GM23338 (cell line): ENCODE results near the gene KMT2C. TPM values are rescaled to one million over a fixed set of nuclear protein-coding genes. Genes with fewer than 3 reads are reported as not detected.

Experiments used
- CTCF ChIP-seq, 2 experiments: fragments of 200-600 bp in 1 of 2; sonication (generic) in 1 of 2; conservative IDR thresholded peaks; 2 replicates each; pipeline versions ENCODE4 v1.5.1 to v1.6.1; 2016 to 2017; ENCODE audit warnings: antibody characterized with exemption in 2 of 2, low read depth in 2 of 2, mild to moderate bottlenecking in 2 of 2, moderate library complexity in 1 of 2
- POLR2AphosphoS5 ChIP-seq: IDR thresholded peaks from 2 replicates; pipeline ENCODE4 v1.6.1; 2016; ENCODE audit warnings: antibody characterized with exemption, low read depth
- REST ChIP-seq: IDR thresholded peaks from one replicate; pipeline ENCODE4 v1.6.1; 2018; ENCODE audit warnings: antibody characterized with exemption; ENCODE audit not compliant: unreplicated experiment
- ZNF331 ChIP-seq: fragments of 250-450 bp; sonication (Bioruptor Pico); IDR thresholded peaks from 2 replicates; pipeline ENCODE4 v1.5.0; 2020; ENCODE audit warnings: low read depth, mild to moderate bottlenecking, moderate library complexity
- ZNF462 ChIP-seq: fragments of 250-450 bp; sonication (Bioruptor Pico); IDR thresholded peaks from 2 replicates; pipeline ENCODE4 v1.5.0; 2020; ENCODE audit warnings: mild to moderate bottlenecking, moderate library complexity
- polyA plus RNA-seq: library from polyadenylated mRNA; unstranded; fragments of >200 nt; fragmentation: Nextera tagmentation; extraction: Ambion mirVana; gene quantifications from 2 replicates; pipeline ENCODE4 v1.2.1, GENCODE V29; 2016
- total RNA-seq: library from RNA; depleted of rRNA; stranded (reverse); fragments of >200 nt; shearing (Covaris generic); gene quantifications from 2 replicates; pipeline ENCODE4 v1.2.3, GENCODE V29; 2014
- TF ChIP-seq, protein P1 (sequence below): IDR thresholded peaks from 2 replicates; pipeline ENCODE4 v1.6.1; 2016; ENCODE audit warnings: antibody characterized with exemption

Gene KMT2C
- total and polyA plus RNA-seq, 2 experiments from 2014 or later: 11.4 to 39.0 TPM

- TF ChIP-seq ZNF462 (CRISPR knock-in tag) (no peak), CTCF (conservative IDR thresholded peaks at IDR 0.05; ENCODE audit: low read depth in 2 of 2) (no peak), ZNF331 (CRISPR knock-in tag) (no peak), REST (no peak), POLR2AphosphoS5 (no peak)
- TF ChIP-seq, protein P1, sequence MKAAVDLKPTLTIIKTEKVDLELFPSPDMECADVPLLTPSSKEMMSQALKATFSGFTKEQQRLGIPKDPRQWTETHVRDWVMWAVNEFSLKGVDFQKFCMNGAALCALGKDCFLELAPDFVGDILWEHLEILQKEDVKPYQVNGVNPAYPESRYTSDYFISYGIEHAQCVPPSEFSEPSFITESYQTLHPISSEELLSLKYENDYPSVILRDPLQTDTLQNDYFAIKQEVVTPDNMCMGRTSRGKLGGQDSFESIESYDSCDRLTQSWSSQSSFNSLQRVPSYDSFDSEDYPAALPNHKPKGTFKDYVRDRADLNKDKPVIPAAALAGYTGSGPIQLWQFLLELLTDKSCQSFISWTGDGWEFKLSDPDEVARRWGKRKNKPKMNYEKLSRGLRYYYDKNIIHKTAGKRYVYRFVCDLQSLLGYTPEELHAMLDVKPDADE: no peak
These were observed 65.5 kb downstream of the KMT2C start (continued) for GRCh38 chr7:152370297-152370696.
